GM12878 (cell line): ENCODE results near the gene ARHGAP27. TPM values are rescaled to one million over a fixed set of nuclear protein-coding genes. Genes with fewer than 3 reads are reported as not detected.

ENCODE experiments used
- ATAC-seq: fragments of 200-7000 bp; cut with Tn5 transposase; 3 replicates; pipeline ENCODE4 v1.9.1; 2020; ENCODE audit warnings: mild to moderate bottlenecking, moderate library complexity
- BruUV-seq: library from RNA; stranded (reverse); fragments of 400-500 nt; replicated peaks from 2 replicates; lab custom pipeline; 2021; lab: Mats Ljungman, UMichigan
- CTCF ChIA-PET: fragments of 300-600 bp; sonication (Branson Sonifier 250); formaldehyde crosslinking; extraction: SDS; loops from one replicate; lab custom pipeline; 2021; ENCODE audit warnings: inconsistent platforms; lab: Yijun Ruan, JAX
- POLR2A ChIA-PET: fragments of 350-600 bp; formaldehyde crosslinking; extraction: SDS; loops from one replicate; lab custom pipeline; 2021; ENCODE audit warnings: inconsistent platforms; lab: Charles Lee
- RAD21 ChIA-PET: fragments of 300-600 bp; sonication (Branson Sonifier 250); formaldehyde crosslinking; loops from one replicate; lab custom pipeline; 2023; ENCODE audit warnings: antibody characterized with exemption; ENCODE audit not compliant: unreplicated experiment; lab: Charles Lee
- SMC1A ChIA-PET: fragments of 300-600 bp; sonication (Branson Sonifier 250); formaldehyde crosslinking; loops from one replicate; lab custom pipeline; 2023; ENCODE audit not compliant: unreplicated experiment, uncharacterized antibody; lab: Charles Lee
- DNase-seq: peaks from one replicate; pipeline ENCODE4 v3.0.0-alpha.2; 2011; ENCODE audit warnings: low read depth, low spot score
- FAIRE-seq: peaks from 3 replicates; lab custom pipeline; 2011; peaks lifted over from hg19 to GRCh38; lab: Jason Lieb, UNC
- H2AFZ ChIP-seq: 2 replicates; pipeline ENCODE4 v1.6.0; 2011; ENCODE audit warnings: low read depth, low read length, control low read depth; ENCODE audit not compliant: control insufficient read depth
- H3K27ac ChIP-seq: 2 replicates; pipeline ENCODE4 v1.5.1; 2011; ENCODE audit warnings: control low read depth; ENCODE audit not compliant: control insufficient read depth, insufficient read depth
- H3K27me3 ChIP-seq, 2 experiments: replicated peaks in 1 of 2; 2 replicates each; pipeline versions ENCODE4 v1.6.0 to v1.6.1; 2011; ENCODE audit warnings: low read length in 1 of 2; ENCODE audit not compliant: control insufficient read depth in 2 of 2, insufficient read depth in 2 of 2
- H3K36me3 ChIP-seq, 2 experiments: 2 replicates each; pipeline ENCODE4 v1.5.1; 2011; ENCODE audit warnings: low read length in 1 of 2; ENCODE audit not compliant: control insufficient read depth in 2 of 2, insufficient read depth in 2 of 2
- H3K4me1 ChIP-seq: 2 replicates; pipeline ENCODE4 v1.6.1; 2011; ENCODE audit warnings: mild to moderate bottlenecking, low read length, moderate library complexity, mixed read lengths; ENCODE audit not compliant: control insufficient read depth, insufficient read depth
- H3K4me2 ChIP-seq: 2 replicates; pipeline ENCODE4 v1.6.0; 2011; ENCODE audit warnings: control low read depth; ENCODE audit not compliant: control insufficient read depth, insufficient read depth
- H3K4me3 ChIP-seq: fragments of 200-600 bp; sonication (generic); 2 replicates; pipeline ENCODE4 v1.5.1; 2016
- H3K79me2 ChIP-seq: 2 replicates; pipeline ENCODE4 v1.6.0; 2011; ENCODE audit warnings: low read length; ENCODE audit not compliant: control insufficient read depth, insufficient read depth
- H3K9ac ChIP-seq: 2 replicates; pipeline ENCODE4 v1.8.0; 2011; ENCODE audit warnings: low read length, control low read depth, mixed read lengths; ENCODE audit not compliant: control insufficient read depth, insufficient read depth
- H3K9me3 ChIP-seq: replicated peaks from 3 replicates; pipeline ENCODE4 v1.5.1; 2011; ENCODE audit warnings: mild to moderate bottlenecking, low read length; ENCODE audit not compliant: control insufficient read depth, insufficient read depth
- H4K20me1 ChIP-seq: 2 replicates; pipeline ENCODE4 v1.6.0; 2011; ENCODE audit not compliant: control insufficient read depth, insufficient read depth
- E4F1 ChIP-seq: fragments of 450-650 bp; IDR thresholded peaks from 2 replicates; pipeline ENCODE4 v1.6.1; 2018; ENCODE audit warnings: borderline replicate concordance, mild to moderate bottlenecking; ENCODE audit not compliant: partially characterized antibody
- FOS ChIP-seq: IDR thresholded peaks from 3 replicates; pipeline ENCODE4 v1.6.1; 2011; ENCODE audit warnings: borderline replicate concordance; ENCODE audit not compliant: insufficient read length; ENCODE audit errors: extremely low read depth
- LARP7 ChIP-seq: fragments of 450-650 bp; IDR thresholded peaks from 2 replicates; pipeline ENCODE4 v1.6.1; 2017; ENCODE audit warnings: mild to moderate bottlenecking
- SMAD1 ChIP-seq: fragments of 450-650 bp; IDR thresholded peaks from 2 replicates; pipeline ENCODE4 v1.6.1; 2018; ENCODE audit warnings: mild to moderate bottlenecking, low read depth; ENCODE audit not compliant: partially characterized antibody
- WGBS: methylation state at CpG from one replicate; pipeline ENCODE4 v1.1.6; 2016; ENCODE audit warnings: low lambda C conversion rate; ENCODE audit not compliant: insufficient replicate concordance, insufficient coverage; ENCODE audit errors: missing lambda C conversion rate; 5-methylcytosine and 5-hydroxymethylcytosine counted together
- in situ Hi-C: fragments of 300-500 bp; cut with MboI; formaldehyde crosslinking; loops from 9 replicates; pipeline ENCODE4 v1.14.3; 2018; ENCODE audit warnings: mixed read lengths
- intact Hi-C: fragments of 100-400 bp; cut with micrococcal nuclease; formaldehyde crosslinking; loops from one replicate; pipeline ENCODE4 v1.14.2; 2022; ENCODE audit not compliant: unreplicated experiment
- polyA plus RNA-seq, 11 experiments: library from polyadenylated mRNA; depleted of rRNA in 4 of 11; unstranded in 6 of 11; stranded (reverse) in 5 of 11; fragments of >200 nt; fragmentation: Nextera tagmentation in 4 of 11; fragmentation: Illumina TruSeq in 1 of 11; extraction: Ambion mirVana in 4 of 11; extraction: Trizol in 1 of 11; gene quantifications; 1 replicate in 1 of 11; 2 replicates in 10 of 11; pipeline versions ENCODE4 v1.2.1 to v1.2.3, GENCODE V29; 2011 to 2016; ENCODE audit warnings: inconsistent platforms in 2 of 11, missing spikeins in 2 of 11, low read depth in 1 of 11
- total RNA-seq, 4 experiments: library from RNA; depleted of rRNA in 3 of 4; stranded (reverse); fragments of >200 nt in 3 of 4; fragmentation: Illumina TruSeq in 1 of 4; extraction: Trizol in 1 of 4; gene quantifications; 2 replicates each; pipeline versions ENCODE4 v1.2.1 to v1.2.3, GENCODE V29; 2013 to 2021

Gene ARHGAP27
- total and polyA plus RNA-seq, 10 of the 15 experiments (the other 5 are each of a cell fraction or from before 2014, with no cell fraction given): 0.64 to 45.7 (median 17.7) TPM

DNA sequence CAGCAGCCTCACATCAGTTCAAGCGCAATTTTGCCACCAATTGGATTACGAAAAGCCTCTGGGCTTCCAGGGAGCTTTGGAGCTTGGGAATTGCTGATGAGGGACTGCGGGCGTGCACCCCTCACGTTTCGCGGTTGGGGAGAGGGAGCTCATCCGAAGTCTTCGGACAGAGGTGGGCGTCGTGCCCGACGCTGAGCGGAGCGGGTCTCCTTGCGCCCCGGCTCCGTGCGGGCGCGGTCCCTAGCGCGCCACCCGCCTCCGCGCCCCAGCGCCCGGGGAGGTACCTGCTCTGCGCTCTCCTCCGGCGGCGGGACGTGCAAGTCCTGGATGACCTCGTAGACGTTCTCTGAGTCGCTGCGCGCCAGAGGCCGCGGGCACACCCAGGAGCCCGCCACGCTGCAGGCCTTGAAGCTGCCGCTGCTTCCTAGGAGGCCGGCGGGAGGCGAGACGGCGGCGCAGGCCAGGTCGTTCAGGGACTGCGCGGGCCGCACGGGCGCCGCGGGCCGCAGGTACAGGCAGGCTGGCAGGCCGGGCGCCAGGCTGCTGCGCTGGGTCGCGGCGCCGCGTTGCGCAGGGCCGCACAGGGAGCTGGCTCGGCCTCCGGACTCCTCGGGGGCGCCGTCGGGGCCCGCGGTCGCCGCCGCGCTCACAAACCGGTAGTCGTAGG, 3.2 kb downstream of the ARHGAP27 start:
- FAIRE-seq: no peak
- Histone ChIP-seq H3K9ac (no peak overlapping the region), H3K27ac (no peak overlapping the region), H4K20me1 (no peaks in the 10 kb centered on the region), H3K4me2 (peak overlapping the region; percentile 92), H2AFZ (no peak overlapping the region), H3K4me1 (peaks cover 26% of the 10 kb centered on the region), H3K9me3 (no peaks in the 10 kb centered on the region), H3K27me3 (no peaks in the 10 kb centered on the region), H3K79me2 (peaks cover 3% of the 10 kb centered on the region; the same call in 1 of the 2 replicates), H3K4me3 (peak overlapping the region; percentile 17; the same call in 1 of the 2 replicates), H3K36me3 (no peaks in the 10 kb centered on the region)
- RAD21 ChIA-PET: interaction anchor here (0.6 to 3.3 kb wide), 4 partner anchors 16 to 155 kb away, joined by 3 to 24 read pairs (median 4); no protein-coding TSS in a partner anchor
- SMC1A ChIA-PET: interaction anchor here (1.0 to 4.0 kb wide), 4 partner anchors 11 to 163 kb away, joined by 3 to 21 read pairs (median 6); no protein-coding TSS in a partner anchor
- CTCF ChIA-PET: interaction anchor here (1.2 to 6.9 kb wide), 9 partner anchors 17 to 402 kb away, joined by 3 to 67 read pairs (median 5); no protein-coding TSS in a partner anchor
- POLR2A ChIA-PET: interaction anchor here (0.8 to 1.2 kb wide), 2 partner anchors 17 to 20 kb away, joined by 4 to 5 read pairs; no protein-coding TSS in a partner anchor
- in situ Hi-C loops (no loop called here), intact Hi-C loops (loop anchor here (2.0 to 10.0 kb wide), 4 partner anchors 17 to 163 kb away; partner anchors contain the start of gene PLEKHM1)
- DNase-seq: no peak
- ATAC-seq: no peak
- 90% methylated on average over 49 of the region's 82 CpGs for WGBS
- no TSS peak for BruUV-seq
- TF ChIP-seq FOS (no peak), SMAD1 (no peak), E4F1 (no peak), LARP7 (0 out of 2 replicates have a peak, but pooled peaks have one; percentile 40)
